Occipital lobe (tissue), 2 donors: ENCODE data around the gene SUSD3. TPM values are rescaled to one million over a fixed set of nuclear protein-coding genes. Genes with fewer than 3 reads are reported as not detected.
"Not testable (repeated sequence)": the region's sequence is repeated elsewhere in the genome, so short reads cannot be mapped to it uniquely, and the experiment has no call there.

Experiments used
- DNase-seq: peaks from one replicate; lab custom pipeline; 2025; lab: John Stamatoyannopoulos, UW
- total RNA-seq: library from RNA; depleted of rRNA; stranded (reverse); fragments of >200 nt; gene quantifications from one replicate; pipeline ENCODE4 v1.2.3, GENCODE V29; 2014

Gene SUSD3
- total RNA-seq, 1 donor from 2014 or later, result 1.6 TPM

- DNase-seq, result peak; percentile 61
Observed at GRCh38 chr9:93091453-93092081, 33.1 kb downstream of the SUSD3 start.

GRCh38 chr9:93092251-93092991 lies 33.9 kb downstream of the SUSD3 start:
- DNase-seq, result no peak

- no peak for DNase-seq
Observed at GRCh38 chr9:93093127-93093876, 34.8 kb downstream of the SUSD3 start.

GRCh38 chr9:93093877-93094657 lies 35.6 kb downstream of the SUSD3 start:
- DNase-seq, result no peak

- no peak for DNase-seq
Observed at GRCh38 chr9:93094658-93095204, 36.2 kb downstream of the SUSD3 start.

GRCh38 chr9:93095205-93096130 lies 37.0 kb downstream of the SUSD3 start:
- peak; percentile 99 for DNase-seq

GRCh38 chr9:93096131-93096802 lies 37.8 kb downstream of the SUSD3 start, which contains the start of gene CARD19:
TSS of gene CARD19 (plus strand) at chr9:93096217. CDS start at chr9:93096346, 129 bp downstream.
- peak; percentile 38 for DNase-seq

- DNase-seq, result no peak
Observed at GRCh38 chr9:93096811-93097382, 38.4 kb downstream of the SUSD3 start.

- DNase-seq, result peak; percentile 15
Observed at GRCh38 chr9:93097511-93098201, 39.2 kb downstream of the SUSD3 start.

GRCh38 chr9:93098236-93098946 lies 39.9 kb downstream of the SUSD3 start:
- DNase-seq, result peak; percentile 88

GRCh38 chr9:93099551-93100275 lies 41.2 kb downstream of the SUSD3 start:
- DNase-seq, result no peak

GRCh38 chr9:93100276-93100636 lies 41.8 kb downstream of the SUSD3 start:
- no peak for DNase-seq

- not testable (repeated sequence) for DNase-seq
Observed at GRCh38 chr9:93101086-93101485, 42.6 kb downstream of the SUSD3 start.

- no peak for DNase-seq
Observed at GRCh38 chr9:93105620-93106019, 47.1 kb downstream of the SUSD3 start.

GRCh38 chr9:93107151-93107824 lies 48.8 kb downstream of the SUSD3 start:
- DNase-seq, result no peak

GRCh38 chr9:93107825-93108161 lies 49.3 kb downstream of the SUSD3 start:
- no peak for DNase-seq
